ENCODE results near the gene RPS6KC1.

RPS6KC1 gene

DNA sequence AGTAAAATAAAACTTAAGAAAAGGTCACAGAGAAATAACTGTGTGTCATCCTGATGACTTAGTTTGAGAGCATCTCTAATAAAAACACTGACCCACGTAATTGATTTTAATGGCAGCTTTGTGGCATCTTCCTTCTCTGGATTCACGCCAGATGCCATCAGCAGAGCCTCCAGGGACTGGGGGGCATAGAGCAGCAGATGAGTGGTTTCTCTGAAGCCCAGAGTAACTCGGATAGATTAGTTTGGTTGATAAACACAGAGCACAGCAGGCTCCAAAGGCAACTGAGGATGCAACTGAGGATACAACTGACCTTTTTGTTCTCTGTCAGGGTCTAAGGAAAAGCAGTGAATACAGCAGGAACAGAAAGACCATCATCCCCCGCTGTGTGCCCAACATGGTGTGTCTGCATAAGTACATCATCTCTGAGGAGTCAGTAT, 180.8 kb downstream of the RPS6KC1 start:
- no peak for DNase-seq (ENCODE audit: low read depth)

DNA sequence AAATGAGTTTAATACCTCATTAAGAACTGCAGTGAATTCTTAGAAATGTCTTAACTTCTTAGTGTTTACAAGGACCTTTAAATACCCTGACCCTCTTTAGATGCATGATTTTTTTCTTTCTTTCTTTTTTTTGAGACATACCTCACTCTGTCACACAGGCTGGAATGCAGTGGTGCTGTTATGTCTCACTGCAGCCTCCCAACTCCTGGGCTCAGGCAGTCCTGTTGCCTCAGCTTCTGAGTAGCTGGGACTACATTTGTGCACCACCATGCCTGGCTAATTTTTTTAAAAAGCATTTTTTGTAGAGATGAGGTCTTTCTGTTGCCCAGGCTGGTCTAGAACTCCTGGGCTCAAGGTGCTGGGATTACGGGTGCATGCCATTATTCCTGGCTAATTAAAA, 191.8 kb downstream of the RPS6KC1 start:
- DNase-seq (ENCODE audit: low read depth), result no peak

DNA sequence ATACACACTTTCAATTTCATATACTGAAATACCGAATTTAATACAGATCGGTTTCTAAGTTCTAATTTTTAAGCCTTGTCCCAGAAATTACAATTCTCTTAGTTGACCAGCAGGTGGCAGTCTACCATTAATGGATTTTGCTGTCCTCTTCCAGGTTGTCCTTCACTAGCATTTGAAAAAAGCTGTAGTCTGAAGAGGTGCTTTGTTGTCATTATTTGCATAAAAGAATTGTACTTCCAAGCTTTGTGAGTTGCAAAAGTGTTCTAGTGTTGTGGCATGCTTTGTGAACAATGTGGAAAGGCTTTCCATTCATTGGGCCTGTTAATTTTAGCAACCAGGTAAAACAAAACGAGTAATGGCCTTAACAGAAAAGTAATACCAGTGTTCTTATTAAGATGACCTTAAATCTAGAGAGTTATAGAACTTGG, 193.6 kb downstream of the RPS6KC1 start:
- peak; percentile 8 for DNase-seq (ENCODE audit: low read depth)

DNA sequence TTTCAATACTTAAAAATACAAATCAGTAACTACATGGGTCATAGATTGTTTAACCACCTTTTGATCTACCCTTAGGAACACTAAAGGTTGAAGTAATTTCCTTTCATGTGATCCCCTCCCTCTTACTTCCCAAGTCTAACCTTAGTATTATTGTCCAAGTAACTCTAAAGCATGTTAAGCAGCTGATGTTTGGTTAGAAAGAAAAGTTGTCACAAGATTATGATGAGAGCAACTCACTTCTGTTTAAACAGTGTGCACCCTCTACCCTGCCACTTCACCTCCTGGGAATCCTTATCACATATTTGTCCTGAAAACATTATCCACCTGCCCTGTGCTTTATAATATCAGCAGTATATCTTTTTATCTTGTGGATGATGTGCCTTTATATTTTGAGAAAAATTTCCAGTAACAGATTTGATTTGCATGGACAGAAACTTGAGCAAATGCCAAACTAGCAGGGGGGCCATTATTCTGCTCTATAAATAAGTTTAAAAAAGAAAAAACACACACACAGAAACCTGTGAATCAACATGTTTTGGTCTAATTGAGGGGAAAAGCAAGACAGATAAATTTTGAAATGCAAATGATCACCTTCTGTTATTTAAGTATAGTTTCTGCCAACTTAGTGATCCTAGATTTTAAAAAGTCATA, 194.3 kb downstream of the RPS6KC1 start:
- DNase-seq (ENCODE audit: low read depth), result no peak

DNA sequence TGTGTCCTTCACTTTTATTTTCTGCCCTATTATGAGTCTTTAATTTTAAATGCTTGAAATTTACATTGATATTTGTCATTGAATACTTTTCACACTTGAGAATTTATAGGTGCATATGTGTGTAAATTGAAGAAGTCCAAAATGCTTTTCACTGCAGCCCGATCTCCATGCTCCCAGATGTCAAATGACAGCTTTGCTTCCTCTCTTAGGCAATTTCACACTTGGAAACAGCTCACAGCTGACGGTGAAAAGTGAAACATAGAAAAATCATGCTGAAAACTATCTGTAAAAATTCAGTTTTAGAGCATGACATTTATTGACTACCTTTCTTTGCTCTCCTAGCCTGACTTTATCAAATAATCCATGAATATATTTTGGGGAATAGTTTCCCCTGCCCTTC, 196.0 kb downstream of the RPS6KC1 start:
- DNase-seq (ENCODE audit: low read depth), result no peak

DNA sequence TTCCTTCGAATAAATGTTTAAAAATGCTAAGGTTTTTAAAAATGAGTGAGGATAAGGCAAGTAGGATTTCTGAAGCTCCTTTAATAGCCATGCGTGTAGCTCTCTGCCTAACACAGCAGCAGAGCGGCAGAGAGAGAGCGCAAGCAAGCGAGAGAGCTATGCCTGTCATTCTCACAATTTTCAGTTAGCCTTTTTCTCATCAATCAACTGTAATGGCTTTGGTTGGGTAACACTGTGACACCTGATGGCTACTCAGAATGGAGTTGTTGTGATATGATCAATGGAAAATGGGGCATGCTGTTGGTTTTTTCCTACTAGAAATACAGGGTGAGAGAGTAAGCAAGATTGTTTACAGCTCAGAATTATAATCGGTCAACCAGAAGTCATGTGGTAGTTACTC, 198.4 kb downstream of the RPS6KC1 start:
- no peak for DNase-seq (ENCODE audit: low read depth)

DNA sequence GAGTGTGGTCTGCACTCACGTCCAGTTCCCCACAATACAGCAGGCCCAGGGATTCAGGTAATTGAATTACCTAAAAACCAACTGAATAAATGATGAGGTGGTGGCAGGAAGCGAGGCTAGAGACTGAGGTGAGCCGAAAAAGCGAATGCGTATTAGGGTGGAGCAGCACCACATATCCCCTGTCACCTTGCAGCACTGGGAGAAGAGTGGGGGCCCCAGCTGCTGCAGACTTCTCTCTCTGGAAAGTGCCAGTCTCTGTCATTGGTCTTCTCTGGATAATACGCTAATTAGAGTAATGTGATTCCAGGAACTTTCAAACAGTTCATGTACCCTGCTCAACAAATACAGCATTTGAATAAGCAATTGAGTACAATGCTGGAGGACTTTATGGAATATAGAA, 199.0 kb downstream of the RPS6KC1 start:
- no peak for DNase-seq (ENCODE audit: low read depth)

DNA sequence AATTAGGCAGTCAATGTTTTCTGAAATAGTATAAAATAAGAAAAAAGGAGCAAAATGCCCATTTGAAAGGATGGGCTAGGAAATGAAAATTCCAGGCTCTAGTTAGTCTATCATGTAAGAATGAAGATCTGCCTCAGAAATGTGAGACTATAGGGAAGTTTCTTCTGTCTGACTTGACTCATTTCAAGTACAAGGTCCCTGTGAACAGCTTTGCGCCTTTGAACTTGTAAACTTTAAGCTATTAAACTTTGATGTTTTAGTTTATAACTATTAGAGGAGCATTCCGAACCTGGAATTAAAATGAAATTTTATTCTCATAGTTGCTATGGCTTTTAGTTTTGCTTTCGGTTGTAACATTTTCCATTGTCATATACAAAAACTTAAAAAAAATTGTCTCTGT, 199.4 kb downstream of the RPS6KC1 start:
- DNase-seq (ENCODE audit: low read depth), result no peak

DNA sequence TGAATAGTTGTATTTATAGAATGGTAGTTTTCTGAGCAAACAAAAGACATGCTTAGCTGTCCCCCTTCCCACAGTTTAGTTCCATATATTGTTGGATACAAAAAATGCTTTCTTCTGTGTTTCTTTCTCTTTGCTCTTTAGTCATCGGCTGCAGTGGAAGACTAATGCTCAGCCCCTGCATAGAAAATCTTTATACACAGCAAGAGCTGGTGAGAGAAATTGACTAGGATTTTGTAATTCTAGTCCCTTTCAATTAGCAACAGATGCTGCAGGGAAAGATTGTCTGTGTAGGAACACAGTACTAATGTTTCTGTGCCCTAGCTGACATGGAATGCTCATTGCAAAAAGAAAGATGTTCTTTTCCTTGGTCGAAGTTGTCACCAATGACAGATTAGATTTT, 200.9 kb downstream of the RPS6KC1 start:
- DNase-seq (ENCODE audit: low read depth), result no peak

DNA sequence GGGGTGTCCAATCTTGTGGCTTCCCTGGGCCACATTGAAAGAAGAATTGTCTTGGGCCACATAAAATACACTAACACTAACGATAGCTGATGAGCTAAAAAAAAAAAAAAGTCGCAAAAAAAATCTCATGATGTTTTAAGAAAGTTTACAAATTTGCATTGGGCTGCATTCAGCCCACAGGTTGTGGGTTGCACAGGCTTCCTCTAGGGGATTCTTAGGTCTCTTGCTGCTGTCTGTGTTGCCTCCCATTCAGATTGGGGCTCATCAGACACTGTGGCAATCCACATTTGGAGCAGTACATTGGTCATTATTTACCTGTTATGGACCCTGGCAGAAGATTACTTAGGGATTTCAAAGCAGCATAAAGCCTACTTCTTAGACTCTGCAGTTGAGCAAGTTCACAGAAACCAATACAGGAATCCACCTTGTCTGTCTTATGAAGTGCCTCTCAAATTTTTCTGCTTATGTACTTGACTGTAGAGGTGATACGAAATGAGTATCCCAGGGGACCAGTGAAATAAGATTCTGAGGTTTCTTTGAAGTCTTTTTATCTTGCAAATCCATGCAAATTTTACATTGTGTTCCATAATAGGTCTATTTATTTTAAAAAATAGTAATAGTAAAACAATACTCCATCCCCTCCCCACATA, 205.5 kb downstream of the RPS6KC1 start:
- no peak for DNase-seq (ENCODE audit: low read depth)

DNA sequence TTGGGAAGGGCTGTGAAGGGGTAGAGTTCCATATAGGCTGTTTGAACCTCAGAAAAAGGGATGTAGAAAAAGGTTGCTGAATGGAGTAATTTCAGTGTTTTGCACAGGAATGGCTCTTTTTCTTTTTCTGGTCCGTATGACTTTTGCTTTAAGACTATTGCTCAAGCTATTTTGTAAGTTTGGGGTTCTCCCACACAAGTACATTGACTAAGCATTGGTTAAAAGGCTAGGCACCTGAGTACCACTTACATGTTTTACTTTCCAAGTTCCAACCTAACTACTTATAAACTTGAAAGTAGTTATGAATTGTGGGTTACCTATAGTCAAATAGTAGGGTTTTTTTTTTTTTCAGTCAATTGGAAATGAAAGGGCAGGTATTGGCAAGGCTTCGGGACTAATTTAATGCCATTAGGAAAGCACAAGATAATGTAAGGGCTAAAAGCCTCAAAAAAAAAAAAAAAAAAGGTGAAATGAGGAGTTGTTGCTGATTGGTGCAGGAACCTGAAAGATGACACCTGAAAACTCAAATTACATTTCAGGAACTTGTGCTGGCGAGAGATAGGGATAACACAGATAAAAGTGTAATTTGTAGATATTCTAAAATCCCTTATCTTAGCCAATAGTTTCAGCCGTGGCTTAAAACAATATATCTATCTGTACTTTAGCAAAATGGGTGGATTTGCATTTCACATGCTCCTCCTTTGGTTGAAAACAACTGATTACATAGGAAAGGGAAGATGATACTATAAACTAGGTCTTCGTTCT, 209.5 kb downstream of the RPS6KC1 start:
- DNase-seq (ENCODE audit: low read depth), result no peak

DNA sequence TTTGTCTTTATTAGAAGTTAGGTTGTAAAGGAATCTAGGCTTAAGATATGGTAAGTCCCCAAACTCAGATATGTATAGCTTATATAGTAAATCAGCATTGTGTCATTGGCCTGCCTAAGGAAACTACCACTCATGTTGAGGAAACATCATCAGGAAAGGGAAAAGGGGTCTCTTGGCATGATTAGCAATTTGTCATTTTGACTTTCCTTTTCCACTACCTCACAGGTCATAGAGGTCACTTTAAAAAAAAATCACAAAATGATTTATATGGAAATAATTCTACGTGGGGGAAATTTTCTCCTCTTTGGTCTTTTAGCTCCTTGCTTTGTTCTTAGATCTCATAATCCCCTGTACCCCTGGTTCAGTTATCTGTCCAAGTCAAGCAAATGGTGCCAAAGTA, 213.5 kb downstream of the RPS6KC1 start:
- no peak for DNase-seq (ENCODE audit: low read depth)

DNA sequence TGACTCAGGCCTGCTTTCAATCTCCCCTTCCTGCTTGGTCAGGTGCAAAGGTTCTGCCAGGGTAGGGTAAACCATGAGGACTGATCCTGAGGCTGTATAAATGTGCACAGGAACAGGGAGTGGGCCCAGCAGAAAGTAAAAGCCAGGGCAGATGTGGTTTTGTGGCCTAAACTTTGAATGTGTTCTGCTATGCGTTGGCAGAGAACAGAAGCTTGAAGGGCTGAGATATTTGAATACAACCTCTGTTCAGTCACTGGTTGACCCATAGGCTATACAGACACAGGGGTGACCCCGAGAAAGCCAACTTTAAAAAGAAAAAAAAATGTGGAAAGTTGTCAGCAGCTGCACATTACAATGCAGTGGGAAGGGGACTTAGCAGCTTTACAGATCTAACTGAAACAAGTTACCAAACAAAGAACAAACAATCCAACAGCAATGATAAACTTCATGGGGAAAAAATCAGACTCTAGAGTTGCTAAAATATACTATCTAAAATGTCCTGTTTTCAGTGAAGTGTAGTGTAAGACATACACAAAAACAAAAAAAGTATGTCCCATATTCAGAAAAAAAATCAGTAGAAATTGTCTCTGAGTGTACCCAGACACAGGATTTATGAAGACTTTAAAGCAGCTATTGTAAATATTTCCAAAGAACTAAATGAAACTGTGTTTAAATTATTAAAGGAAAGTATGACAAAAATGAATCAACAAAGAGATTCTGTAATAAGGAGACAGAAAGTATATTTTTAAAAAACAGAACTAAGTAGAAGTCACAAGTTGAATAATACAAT, 216.1 kb downstream of the RPS6KC1 start:
- DNase-seq (ENCODE audit: low read depth), result no peak

DNA sequence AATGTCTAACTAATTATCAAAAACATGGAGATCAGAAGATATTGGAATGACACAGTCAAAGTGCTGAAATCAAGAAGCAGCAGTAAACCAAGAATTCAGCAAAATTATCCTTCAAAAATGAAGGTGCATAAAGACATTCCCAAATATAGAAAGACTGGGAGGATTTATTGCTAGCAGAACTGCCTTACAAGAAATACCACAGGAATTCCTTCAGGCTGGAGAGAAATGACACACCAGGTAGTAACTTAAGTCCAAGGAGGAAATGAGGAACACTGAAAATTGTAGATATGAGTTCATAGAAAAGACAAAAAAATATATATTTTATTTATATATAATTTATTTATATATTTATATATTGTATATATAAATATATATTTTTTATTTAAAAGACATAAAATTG, 217.2 kb downstream of the RPS6KC1 start:
- DNase-seq (ENCODE audit: low read depth), result no peak

DNA sequence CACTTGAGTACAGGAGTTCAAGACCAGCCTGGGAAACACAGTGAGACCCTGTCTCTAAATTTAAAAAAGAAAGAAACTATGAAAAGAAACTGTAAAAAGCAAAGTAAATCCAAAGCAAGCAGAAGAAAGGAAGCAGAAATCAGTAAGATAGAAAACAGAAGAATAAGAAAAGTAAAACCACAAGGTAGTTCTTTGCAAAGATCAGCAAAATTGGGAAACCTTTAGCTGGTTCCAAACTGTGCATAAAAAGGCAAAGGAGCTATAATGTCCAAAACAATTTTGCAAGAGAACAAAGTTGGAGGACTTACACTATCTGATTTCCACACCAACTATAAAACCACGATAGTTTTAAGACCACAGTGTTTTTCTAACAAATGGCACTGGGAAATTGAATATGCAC, 218.8 kb downstream of the RPS6KC1 start:
- no peak for DNase-seq (ENCODE audit: low read depth)

DNA sequence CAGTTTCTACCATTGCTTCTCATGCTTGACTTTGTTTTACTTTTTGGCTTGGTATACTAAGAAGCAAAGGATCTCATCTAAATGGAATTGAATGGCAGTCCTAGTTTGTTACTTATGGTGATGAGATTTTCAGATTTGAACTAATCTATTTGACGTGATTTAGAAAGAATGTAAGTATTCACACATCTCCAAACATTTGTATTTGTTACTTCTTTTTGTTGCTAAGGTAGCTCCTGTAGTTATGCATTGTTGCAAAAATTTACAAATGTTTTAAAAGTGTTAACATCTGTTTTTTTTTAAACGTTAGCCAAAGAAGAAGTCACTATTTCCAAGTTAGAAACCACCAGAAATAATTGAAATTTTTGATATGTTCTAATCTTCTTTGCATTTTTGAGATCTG, 222.5 kb downstream of the RPS6KC1 start:
- no peak for DNase-seq (ENCODE audit: low read depth)

DNA sequence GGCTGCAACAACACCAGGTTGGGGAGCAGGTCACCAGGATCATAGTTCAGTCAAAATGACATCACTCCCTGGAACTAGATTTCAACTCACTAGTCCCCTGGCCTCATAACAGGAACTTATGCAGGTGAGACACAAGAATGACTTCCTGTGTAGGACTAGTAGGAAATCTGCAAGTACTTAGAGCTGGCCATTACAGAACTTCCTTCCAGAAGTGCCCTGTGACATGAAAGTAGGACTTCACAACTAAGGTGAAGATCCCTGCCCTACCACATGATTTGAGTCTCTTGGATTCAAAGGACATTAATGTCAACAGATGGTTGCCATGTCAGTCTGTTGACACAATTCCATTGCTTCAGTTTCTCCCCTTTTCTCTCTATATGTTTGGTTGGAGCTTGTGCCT, 223.1 kb downstream of the RPS6KC1 start:
- DNase-seq (ENCODE audit: low read depth), result no peak

DNA sequence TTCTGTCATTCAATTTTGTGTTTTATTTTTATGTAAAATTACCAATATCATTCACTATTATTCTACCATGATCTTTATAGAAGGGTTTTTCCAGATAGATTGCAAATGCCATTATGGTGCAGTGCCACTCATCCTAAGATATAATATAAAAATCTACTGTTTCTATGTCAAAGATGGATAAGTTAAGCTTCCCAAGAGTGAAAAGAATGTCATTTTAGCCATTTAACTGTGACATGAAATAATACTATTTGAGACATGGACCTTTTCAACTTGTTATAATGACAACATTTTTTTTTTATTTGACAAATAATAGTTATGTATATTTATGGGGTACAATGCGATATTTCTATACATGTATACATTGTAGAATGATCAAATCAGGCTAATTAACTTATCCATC, 224.3 kb downstream of the RPS6KC1 start:
- DNase-seq (ENCODE audit: low read depth), result no peak

DNA sequence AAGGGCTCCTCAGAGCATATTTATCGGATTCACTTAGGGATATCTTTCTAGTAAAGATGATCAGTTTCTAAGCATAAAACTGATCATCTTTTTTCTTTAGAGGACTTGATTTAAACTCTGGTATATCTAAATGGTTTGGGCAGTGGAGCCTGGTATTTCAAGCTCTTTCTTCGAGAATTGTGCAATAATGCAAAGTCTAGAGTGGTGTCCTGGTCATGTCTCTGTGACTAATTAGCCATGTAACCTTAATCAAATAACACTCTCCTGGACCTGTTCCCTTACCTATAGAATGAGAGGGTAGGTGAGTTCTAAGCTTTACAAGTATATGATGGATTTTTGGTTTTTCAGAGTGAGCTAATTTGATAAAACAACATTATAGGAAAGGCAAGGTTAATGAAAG, 225.2 kb downstream of the RPS6KC1 start:
- DNase-seq (ENCODE audit: low read depth), result no peak

DNA sequence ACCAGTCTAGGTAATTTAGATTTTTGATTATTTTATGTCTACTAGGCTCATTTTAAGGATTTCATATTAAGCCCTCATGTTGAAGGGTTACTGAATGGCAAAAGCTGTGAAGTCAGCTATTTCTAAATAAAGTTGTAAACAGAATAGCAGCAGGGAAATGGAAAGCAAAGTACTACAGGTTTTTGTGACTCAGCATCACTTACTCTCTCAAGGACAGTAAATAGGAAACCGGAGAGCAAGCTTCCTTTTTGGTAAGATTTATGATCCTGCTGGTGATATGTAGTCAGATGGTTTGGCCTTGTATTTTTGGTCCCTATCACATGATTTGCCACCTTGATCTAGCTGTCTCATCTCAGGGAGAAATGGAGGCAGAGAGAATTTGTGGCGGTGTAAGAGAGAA, 226.0 kb downstream of the RPS6KC1 start:
- DNase-seq (ENCODE audit: low read depth), result no peak

DNA sequence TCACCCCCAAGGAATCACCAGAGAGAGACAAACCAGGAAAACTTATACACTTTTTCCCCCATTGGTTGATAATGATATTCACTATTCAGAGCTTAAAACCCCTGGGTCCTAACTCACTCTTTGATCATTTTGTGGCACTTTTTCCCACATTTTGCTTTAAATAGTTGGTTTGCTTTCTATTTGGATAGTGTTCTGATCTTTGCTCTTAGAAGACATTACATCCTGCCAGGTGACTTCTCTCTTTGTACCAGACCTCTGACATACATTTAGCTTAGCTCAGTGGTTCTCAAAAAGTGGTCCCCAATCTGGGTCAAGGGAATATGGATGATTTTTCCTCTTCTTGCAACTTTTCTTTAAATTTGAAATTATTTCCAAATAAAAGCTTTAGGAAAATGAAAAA, 228.4 kb downstream of the RPS6KC1 start:
- DNase-seq (ENCODE audit: low read depth), result no peak

DNA sequence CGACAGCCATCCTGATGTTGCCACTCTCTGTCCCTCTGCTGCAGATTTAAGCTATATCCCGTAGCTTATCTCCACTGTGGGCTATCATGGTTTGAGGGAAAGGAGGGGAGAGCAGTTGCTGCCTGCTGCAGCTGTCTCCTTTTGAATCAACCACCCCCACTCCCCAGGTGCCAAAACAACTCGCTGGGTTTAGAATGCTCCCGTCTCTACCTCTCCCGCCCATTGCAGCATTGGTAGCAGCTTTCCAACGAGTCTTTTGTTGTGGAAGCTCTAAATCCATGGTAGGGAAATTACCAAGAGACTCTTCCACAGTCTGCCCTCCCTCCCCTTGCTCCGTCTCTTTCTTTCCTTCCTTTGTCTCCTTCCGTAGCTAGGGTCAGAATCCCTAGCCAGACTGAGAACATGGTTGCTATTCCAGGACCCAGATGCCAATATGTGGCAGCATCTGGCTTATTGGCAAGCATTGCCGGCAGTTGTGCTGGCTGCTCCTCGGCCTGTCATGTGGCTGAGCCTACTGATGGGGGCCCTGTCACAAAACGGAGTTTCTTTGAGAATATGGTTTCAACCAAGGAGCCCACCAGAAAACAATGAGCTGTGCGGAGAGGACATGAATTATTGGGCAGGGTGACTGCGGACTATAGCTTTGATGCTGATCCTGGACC, 230.7 kb downstream of the RPS6KC1 start:
- no peak for DNase-seq (ENCODE audit: low read depth)
